HG03521 (cell line): Measurements from ENCODE around the gene SLCO2A1.
"Not testable (repeated sequence)": the region's sequence is repeated elsewhere in the genome, so short reads cannot be mapped to it uniquely, and the experiment has no call there.

Experiments
- ATAC-seq: cut with Tn5 transposase; IDR thresholded peaks from one replicate; pipeline ENCODE4 v1.9.1; 2021; ENCODE audit warnings: mild to moderate bottlenecking, moderate library complexity; ENCODE audit not compliant: unreplicated experiment

SLCO2A1 gene

GRCh38 chr3:134029734-134030378 is at the start of gene SLCO2A1:
SLCO2A1 (minus strand) TSS chr3:134029925; CDS start chr3:134029802, 123 bp downstream.
- ATAC-seq, result no peak

DNA sequence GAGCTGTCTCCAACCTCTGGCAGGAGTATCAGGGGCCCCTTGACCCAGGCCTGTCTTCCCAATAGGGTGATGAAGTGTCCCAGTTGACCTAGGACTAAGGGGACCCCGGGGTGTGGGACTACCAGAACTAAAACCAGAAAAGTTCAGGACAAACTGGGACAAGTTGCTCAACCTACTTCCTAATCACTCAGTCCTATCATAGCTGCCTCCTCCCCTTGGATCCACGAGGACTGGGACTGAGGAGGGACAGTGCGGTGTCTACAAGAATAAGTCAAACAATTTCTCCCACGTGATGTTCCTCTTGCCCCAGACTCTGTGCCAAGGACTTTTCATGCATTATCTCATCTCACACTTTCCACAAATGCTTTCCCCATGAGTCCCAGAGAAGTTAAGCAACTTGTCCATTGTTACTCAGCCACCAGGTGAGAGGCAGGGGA is 49.4 kb upstream of the SLCO2A1 start:
- no peak for ATAC-seq

- ATAC-seq, result no peak
Observed at GRCh38 chr3:134078169-134078831, 48.6 kb upstream of the SLCO2A1 start.

DNA sequence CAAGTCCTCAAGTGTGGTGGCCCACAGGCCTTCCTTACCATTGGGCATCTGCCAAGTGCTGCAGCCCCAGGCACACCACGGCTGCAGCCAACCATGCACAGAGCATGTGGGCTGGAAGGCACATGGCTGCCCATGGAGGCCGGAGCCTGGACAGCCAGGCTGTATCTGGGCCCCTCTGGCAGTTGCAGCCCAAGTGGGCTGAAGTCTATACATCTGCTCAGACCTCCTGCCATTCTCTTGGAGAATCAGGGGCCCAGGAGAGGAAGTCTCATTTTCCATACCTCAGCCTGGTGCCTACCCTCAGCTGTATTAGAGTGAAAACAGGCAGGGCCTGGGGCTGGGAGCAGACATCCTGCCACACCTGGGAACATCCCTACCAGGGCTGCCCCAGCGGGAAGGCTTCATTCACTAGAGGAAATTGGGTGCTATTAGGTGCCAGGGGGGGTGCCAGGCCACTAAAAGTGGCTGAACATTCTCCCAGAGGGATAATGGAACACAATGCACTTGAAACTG is 48.0 kb upstream of the SLCO2A1 start:
- no peak for ATAC-seq

- ATAC-seq, result no peak
Observed at GRCh38 chr3:134076851-134077250, 47.1 kb upstream of the SLCO2A1 start.

GRCh38 chr3:134075846-134076245 is 46.1 kb upstream of the SLCO2A1 start:
- no peak for ATAC-seq

- no peak for ATAC-seq
Observed at GRCh38 chr3:134075568-134075825, 45.8 kb upstream of the SLCO2A1 start.

GRCh38 chr3:134074790-134075567 is 45.3 kb upstream of the SLCO2A1 start:
- no peak for ATAC-seq

- ATAC-seq, result no peak
Observed at GRCh38 chr3:134074001-134074789, 44.5 kb upstream of the SLCO2A1 start.

GRCh38 chr3:134073583-134073945 is 43.8 kb upstream of the SLCO2A1 start:
- no peak for ATAC-seq

DNA sequence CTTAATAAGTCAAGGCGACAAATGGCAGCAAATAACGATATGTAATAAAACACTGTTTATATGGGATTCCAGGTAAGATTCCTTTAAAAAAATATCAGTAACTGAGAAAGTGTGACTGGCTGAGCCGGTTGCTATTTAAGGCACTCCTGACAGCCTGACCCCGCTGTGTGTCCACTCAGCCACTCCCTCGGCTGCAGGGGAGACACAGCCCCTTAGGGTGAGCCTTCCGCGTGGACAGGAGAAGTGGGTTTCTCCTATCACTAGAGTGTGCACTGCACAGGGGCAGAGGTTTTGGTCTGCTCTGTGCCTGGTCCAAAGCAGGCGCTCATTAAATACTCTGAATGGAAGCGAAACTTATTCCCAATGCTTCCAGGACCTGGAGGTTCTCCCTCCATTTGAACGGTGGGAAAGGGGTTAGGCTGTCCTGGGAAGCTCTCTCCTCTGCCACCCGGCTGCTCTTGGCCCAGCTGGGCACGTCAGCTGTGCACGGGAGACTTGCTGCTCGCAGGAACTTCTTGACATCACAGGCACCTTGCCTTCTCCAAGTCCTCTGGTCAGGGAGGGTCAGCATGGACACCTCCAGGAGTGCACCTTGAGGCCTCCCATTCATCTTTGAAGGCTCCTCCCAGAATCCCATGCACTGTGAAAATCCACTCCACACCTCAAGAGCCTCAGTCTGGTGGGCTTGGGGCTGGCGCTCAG is 43.3 kb upstream of the SLCO2A1 start:
- ATAC-seq, result no peak

GRCh38 chr3:134070281-134070680 is 40.6 kb upstream of the SLCO2A1 start:
- not testable (repeated sequence) for ATAC-seq

DNA sequence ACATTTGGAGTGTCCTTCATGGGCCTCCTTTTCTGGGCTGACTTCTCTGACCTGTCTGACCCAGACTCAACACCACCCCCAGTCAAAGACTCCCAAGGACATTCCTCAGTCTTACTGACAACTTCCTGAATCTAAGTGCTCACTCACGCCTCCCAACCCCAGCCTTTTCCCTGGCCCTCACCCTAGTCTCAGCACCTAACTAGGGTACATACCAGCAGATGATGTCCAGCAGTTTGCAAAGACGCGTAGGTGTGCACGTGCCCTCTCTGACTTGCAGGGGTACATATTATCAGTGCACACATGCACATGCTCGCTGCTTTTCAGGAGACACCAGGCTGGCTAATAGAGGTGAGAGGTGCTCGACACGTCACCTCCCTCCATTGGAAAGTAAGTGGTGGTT is 38.7 kb upstream of the SLCO2A1 start:
- no peak for ATAC-seq

GRCh38 chr3:134067531-134068161 is 37.9 kb upstream of the SLCO2A1 start:
- ATAC-seq, result no peak

GRCh38 chr3:134066651-134067530 is 37.2 kb upstream of the SLCO2A1 start:
- no peak for ATAC-seq

DNA sequence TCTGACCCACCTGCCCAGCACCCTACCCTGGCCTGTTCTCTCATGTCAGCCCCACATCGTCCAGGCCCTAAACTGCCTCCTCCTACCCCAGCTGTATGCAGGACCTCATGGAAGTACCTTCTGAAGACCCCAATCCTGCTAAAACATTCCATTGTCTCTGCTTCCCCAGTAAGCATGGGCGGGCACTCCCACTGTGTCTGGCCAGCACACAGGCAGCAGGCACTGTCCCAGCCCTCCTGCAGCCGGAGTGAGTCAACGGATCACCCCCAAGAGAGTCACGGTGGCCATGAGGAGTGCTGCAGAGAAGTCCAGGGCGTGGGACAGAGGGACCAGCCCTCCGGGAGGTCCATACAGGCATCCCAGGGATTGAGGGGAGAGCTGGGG is 36.4 kb upstream of the SLCO2A1 start:
- ATAC-seq, result no peak

GRCh38 chr3:134065252-134066157 is 35.8 kb upstream of the SLCO2A1 start:
- no peak for ATAC-seq

DNA sequence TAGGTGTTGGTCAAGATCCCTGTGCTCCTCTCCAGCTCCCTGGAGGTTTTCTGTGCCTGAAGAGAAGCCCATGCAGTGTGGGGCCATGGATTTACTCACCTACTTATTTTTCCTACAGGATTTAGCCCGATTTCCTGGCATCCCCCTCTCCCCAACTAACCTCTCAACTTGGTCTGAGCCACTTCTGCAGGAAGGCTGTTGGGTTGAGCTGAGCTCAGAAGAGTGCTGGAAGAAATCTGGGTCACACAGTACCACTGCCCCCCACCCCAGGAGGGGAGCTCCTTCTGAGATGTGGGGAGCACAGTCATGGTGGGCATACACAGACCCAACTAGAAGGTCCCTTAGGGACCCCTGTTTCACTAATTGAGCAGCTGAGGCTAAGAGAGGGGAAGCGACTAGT is 34.4 kb upstream of the SLCO2A1 start:
- no peak for ATAC-seq
